Activated naive CD4-positive, alpha-beta T cell treated with anti-CD3 and anti-CD28 coated beads, Interleukin-2, amount 50 U/mL, for 16 hours (primary cell): ENCODE data around the gene RALGAPA2.

Experiments
- DNase-seq: peaks from one replicate; pipeline ENCODE4 v3.0.0-alpha.2; 2020

Gene RALGAPA2

DNA sequence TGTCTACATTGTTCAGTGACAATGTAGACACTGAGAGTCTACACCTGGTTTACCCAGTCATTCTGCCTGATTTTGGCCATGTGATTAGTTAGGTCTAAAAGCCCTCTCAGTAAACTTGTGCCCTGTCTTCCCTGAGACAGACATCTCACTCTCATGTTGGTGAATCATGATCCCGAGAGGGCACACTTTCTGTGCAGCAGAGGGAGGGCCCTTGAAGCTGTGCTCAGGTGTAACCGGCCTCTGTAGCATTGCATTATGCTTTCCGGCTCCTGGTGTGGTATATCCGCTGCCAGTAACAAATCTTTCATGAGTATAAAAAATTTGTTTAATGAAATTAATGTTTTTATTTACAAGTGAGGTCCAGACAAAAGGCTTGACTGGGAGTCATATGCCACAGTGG lies 85.0 kb downstream of the RALGAPA2 start:
- no peak for DNase-seq

DNA sequence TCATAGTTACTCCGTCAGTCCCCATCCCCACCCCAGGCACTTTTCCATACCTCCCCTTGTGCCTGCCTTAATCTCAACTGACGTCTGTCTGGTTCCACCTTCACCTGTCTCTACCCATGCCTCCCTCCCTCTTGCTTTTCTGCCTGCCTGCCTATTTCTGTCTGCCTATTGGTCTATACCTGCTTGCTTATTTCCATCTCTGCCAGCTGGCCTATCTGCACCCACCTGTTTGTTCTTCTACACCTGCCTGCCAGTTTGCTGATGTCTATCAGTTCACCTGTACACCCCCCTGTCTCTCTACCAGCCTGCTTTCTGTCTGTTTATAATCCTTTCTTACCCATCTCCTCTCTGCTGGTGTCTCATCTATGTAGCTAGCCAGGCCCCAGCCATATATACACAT lies 87.5 kb downstream of the RALGAPA2 start:
- DNase-seq, result no peak

DNA sequence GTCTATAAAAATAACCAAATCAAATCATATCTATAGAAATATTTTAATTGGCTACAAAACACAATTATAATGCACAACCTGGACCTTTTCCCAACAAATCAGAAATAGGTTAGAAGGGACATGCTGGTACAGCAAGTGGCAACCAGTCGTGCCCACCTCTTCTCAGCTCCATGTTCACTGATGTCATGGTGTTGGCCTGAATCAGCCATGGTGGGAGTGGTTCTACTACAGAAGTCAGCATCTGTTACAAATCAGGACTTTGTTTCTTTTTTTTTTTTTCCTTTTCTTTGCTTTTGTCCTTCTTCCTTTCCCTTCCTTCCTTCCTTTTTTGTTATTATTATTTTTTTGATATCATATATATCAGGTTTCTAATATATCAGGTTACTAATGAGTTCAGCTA lies 91.2 kb downstream of the RALGAPA2 start:
- no peak for DNase-seq

DNA sequence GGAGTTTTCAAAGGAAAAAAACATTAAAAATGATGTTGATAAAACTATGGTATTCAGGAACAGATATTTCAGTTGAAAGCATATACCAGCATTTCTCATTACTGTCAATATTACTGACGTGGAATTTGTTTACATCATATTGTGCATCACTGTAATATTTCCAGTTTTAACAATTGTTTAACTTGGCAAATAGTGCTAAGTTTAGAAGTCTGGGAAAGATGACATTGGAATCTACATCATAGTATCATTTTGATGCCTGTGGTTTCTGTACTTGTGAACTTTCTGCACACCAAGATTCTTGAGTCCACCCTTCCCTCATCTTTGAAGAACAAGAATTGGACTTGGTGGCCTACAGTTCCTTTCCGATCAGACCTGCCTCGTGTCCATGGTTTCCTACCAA lies 98.1 kb downstream of the RALGAPA2 start:
- no peak for DNase-seq

DNA sequence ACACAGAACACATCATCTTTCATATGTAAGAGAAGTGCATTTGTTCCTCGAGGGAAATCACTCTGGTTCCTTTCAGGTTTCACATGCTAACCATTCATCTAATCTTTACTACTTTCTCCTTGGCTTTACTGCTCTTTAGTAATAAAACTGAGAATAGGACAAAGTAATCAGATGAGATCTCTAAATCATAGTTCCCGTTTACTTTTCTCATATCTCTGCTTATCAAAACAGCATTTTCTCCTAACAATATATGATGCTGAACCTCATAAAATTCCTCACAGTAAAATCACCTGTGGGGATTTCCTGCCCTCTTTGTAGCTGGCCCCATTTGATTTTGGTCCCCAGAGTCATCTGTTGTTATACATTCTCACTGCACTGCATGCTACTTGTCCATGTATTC lies 100.2 kb downstream of the RALGAPA2 start:
- no peak for DNase-seq

DNA sequence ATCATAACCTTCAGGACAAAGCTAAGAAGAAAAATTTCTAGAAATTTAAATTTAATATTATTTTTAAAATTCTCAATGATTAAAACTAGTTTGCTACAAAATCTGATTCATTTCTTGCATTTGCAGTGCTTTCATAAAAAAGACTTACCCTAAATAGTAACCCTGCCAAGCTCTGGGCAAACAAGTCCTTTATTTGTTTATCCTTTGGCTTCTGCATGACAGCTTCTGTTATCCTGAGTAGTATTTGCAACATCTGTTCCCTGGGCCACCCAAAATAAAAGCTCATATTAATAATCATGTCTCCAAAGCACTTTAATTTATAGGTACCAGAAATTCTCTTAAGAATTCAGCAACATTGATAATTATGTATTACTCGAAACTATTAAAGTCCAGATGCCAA lies 101.3 kb downstream of the RALGAPA2 start:
- DNase-seq, result no peak

DNA sequence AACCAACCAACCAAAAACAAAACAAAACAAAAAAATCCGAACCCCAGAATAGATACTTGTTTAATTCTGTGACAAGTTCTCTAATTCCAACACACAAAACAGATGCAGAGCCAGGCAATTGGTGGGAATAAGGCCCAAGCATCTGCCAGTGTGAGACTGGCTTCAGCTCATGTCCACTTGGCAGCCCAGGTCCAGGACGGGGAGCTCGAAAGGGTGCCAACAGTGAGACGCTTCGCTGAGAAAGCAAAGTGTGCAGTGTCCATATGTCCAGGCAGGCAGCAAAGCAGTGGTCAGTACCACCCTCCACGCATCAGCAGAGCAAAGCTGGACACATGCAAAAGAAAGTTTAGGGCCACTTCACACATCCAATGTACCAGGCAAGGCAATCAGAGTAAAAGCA lies 102.9 kb downstream of the RALGAPA2 start:
- no peak for DNase-seq

DNA sequence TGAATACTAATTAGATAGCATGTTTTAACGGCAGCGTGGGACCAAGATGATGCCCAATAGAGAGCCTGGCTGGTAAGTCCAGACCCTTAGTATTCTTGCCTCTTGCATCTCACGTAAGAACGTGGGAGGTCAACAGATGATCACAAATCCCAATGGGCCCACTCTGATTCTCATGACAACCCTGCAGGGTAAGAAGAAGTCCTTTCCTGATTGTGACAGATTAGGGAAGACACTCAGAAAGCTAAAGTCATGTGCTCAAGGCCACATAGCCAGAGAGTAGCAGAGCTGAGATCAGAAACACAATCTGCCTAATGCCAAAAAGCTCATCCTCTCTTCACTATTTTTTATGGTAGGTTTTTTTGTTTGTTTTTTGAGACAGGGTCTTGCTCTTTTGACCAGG lies 103.8 kb downstream of the RALGAPA2 start:
- DNase-seq, result no peak

DNA sequence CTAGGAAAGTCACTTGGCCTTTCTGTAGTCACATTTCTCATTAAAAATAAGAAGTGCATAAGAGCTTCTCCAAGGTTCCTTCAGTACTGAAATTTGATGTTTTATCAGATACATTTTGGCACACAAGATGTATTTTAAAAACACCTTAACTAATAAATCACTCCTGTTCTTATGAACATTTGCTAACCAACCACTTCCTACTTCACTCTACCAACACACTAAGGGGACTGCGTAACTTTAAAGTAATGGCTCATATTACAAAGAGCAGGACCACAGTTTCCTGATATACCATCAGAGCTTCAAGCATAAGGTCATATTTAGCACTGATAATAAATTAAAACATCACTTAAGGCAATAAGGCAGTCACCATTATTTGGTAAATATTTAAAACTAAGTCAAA lies 104.4 kb downstream of the RALGAPA2 start:
- no peak for DNase-seq

DNA sequence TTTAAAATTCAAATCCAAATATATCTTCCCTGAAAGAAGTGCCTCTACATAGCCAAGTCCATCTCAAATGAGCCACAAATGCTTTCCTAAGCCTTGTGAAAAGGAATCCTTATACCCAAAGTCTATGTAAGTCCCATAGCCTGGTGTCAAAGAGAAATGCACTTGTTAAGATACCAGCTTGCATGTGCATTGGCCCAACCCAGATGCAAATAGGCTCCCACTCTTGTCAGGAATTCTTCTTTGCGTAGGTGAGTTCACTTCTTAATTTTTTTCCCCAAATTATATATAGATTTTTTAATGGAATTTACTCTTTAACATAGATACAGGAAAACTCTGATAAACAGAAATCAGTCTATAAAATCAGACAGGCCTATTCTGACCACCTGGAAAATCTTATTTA lies 105.6 kb downstream of the RALGAPA2 start:
- DNase-seq, result no peak

DNA sequence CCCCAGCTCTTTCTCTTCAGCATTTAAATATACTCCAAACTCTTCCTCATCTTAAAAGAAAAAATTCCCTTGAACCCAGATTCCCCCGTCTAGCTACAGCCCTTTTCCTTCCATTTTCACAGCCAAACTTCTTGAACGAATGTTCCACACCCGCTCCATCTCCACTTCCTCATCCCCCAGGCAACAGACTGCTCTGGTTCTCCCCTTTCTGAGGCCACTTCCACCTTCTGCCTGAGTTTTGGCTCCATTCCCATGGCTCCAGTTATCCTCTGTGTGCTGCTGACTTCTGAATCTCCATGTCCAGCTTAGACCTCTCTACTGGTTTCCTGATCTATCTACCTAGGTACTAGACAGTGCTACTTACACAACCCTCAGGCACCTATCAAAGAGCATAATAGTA lies 106.4 kb downstream of the RALGAPA2 start:
- DNase-seq, result no peak

DNA sequence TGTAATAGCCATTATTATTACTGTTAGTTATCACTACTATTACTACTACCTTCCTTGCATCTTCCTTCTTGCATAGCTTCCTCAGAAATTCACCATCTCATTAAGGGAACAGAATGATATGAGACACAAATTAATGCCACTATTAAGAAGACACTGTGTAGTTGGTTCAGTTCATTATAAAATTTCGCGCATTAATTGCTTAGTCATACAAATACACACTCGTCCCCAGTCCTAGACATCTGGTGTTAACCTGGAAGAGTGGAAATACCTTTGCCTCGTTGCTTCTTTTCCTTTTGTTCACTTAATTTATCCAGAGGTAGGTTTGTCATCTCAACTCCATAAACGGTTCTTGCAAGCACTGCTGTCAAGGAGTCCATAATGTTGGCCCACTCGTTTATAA lies 107.5 kb downstream of the RALGAPA2 start:
- DNase-seq, result no peak

DNA sequence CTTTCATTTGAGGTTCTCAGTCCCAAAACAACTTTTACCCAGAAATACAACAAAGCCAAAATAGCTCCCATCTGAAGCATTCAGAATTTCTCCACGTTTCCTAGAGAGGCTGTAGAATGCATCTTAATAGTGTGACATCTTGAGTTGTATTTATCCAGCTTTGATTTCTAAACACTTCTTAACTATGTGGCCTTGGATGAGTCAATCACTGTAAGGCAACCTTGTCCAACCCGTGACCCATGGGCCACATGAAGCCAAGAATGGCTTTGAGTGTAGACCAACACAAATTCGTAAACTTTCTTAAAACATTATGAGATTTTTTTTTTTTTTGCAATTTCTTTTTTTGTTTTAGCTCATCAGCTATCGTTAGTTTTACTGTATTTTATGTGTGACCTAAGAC lies 108.1 kb downstream of the RALGAPA2 start:
- no peak for DNase-seq

DNA sequence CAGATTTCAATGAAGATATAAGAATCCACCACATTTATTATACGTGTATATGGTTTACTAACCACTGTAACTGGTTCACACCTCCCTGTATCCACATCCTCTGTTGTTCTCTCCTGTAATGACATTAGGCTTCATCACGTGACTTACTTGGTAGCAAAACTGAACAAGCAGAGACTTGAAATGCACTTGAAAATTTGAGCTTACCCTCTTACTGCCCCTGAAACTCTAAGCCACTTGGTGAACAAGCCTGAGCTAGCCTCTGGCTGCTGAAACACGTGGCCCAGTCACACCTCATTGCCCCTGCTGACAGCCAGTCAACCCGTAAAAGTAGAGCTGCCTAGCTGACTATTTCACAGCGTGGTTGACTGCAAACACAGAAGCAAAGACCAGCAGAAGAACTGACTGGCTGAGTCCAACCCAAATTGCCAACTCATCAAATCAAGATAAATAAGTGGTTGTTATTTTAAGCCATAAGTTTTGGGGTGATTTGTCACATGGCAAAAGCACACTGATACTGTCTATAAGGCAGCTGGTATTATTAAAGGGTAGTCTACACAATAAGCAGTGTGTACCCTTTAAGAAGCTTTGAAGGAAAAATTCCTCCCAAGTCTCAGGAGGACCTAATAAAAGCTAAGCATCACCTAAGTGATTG lies 109.0 kb downstream of the RALGAPA2 start:
- DNase-seq, result no peak

DNA sequence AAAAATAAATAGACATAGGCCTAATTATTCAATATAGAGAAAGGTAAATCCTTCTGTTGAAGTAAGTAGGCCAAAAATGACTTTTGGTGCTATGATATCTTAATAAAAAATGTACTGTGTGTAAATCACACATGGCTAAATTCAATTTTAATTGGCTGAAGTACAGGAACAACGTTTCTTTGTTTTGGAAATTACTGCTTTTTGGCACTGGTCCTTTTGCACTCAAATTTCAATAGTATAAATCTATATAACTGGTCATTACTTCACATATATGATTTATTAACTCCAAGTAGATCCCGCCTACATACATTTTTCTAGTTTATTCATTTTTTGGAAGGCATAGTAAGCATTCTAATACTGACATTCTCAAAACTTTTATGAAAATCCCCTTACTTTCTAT lies 114.5 kb downstream of the RALGAPA2 start:
- no peak for DNase-seq

DNA sequence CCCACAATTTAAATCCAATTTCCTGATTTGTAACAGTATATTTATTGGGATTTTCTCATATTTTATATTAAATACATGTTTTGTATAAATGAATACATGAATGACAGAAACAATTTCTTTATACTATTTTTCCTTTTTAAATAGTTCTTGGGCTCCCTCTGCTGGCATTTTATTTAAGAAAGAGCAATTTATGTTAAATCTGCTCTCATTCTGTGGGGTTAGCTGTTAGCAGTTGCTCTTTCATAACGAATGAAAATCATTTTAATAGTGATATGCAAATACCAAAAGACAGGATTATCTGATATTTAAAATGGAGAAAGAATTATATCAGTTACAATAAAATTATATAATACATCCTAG lies 118.3 kb downstream of the RALGAPA2 start:
- DNase-seq, result no peak

DNA sequence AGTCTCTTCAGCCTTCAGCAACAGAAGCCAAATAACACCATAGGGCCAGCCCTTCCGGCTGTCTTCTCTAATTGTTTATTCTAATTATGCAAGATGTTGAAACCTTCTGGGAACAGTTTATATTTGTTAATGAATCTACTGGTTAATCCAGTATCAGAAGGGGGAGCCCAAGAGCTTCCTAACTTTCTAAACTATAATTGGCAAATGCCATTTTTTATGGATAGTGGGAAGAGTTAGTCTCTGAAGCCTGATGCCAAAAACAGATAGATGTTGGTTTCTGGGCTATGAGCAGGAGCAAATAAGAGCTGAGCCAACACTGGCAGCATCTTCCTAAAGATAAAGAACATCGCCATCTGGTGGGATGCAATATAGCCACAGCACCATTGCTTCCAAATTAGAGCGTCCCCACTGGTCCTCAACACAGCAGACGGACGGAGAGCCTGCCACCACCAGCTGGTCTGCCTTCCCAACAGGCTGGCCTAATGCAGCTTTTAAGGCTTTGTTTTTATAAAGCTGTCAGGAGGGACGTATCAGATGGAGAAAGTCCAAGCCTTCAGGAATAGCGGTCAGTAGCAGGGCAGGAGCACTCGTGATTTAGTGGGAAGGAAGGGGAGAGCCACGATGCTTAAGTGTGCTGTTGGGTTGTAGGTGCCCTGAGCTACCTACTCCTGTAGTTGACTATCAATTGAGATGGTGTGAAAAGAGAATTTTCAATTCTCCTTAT lies 118.8 kb downstream of the RALGAPA2 start:
- DNase-seq, result no peak

DNA sequence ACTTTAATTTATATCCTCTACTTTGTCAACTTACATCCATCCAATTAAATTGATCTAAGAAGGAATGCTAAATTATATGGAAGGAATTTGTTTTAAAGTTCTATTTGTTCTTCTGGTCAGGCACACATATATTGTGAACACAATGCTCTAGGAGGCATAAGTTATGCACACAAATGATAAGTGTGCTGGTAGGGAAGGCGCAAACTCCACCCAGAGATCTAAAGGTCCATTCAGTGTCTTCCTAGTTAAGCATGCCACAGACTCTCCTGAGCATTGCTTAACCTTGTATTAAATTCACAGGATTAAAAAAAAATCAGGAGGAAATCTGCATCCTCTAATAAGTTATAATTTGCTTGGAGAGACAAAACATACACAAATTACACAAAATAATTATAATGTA lies 127.3 kb downstream of the RALGAPA2 start:
- DNase-seq, result no peak

DNA sequence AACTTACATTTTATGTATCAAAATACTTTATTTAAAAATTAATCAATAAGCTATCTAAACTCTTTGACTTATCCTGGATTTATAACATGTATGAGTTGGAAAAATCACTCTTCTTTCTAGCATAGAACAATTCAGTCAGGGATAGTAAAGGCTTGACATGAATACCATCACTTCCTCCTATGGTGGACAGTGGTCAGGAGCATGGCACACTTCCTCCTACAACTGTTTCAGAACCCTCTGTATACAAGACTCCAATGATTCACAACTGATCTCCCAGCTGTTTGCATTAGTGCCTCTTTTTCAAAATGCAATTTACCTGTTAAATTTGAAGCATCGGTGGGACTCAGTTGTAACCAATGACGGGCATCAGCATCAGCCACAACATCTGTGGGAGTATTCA lies 129.7 kb downstream of the RALGAPA2 start:
- no peak for DNase-seq

DNA sequence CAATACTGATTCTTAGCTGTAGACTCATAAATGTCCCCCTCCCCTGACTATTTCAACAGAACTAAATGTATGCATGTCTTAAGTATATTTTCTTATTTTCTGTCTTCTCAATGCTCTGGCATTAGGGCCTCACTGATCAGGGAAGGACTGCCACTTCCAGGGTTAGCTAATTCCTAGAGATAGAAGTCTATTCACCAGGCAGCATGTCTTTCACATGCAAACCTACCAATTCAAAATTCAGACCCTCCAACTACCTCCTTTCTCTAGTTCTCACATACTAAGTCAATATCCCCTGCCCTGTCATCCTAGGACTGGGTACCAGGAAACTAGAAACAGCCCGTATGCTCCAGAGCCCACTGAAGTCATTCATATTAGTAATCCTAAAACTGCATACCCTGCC lies 132.3 kb downstream of the RALGAPA2 start:
- no peak for DNase-seq

DNA sequence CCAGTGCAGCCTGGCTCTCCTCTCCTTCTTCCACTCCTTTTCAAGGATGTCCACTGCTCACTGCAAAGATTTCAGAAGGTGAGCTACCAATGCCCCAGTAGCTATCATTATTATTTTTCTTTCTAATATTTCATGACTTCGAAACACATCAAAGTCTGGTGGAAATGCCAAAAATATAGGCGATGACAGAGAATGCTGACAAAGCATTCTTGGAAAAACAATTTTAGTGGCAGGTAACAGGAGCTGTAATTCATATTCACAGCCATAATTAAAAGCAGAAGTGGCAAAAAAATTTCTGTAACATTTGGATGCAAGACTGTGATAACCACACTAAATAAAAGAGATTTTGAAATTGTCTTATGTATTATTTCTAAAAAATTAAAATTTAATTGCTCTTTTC lies 133.6 kb downstream of the RALGAPA2 start:
- no peak for DNase-seq

DNA sequence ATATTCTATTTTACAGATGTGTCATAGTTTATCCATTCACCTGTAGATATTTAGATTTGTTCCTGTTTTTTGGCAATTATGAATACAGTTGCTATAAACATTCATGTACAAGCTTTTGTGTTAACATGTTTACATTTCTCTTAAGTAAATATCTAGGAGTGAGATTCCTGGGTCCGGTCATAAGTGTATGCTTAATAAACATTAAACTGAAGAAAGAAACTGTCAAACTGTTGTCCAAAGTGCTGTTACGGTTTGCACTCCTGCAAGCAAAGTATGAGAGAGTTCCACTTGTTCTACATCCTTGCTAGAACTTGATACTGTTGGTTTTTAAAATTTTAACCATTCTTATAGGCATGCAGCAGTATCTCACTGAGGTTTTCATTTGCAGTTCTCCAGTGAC lies 138.6 kb downstream of the RALGAPA2 start:
- DNase-seq, result no peak

DNA sequence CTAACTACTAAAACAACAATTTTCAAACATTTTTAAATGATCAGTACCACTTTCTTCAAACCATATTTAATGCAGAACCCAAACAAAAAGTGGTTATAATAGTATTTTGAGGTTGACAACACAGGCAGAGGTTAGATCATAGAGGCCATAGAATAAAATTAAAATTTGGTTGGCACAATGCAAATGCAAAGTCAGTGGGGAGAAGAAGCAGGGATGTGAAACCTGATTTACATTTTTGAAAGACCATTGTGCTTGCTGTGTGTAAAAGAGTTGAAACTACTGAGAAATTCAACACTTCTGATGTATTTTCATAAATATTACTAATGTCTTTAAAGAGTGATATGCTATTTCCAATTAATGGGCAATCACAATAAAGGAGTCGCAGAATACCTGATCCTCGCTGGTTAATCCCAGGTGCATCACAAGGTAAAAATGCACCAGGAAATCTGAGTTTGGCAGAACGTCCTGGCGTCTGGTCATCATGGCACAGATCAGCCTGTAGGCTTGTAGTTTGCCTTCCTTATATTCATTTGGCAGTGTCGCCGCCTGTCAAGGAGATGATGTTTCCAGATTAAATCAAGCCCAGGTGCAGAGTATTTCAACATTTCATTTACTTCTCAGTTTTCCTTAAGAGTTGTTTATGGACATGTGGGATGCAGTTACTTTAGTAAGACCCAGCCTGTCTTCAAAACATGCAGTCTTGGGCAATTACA lies 141.2 kb downstream of the RALGAPA2 start:
- DNase-seq, result no peak

DNA sequence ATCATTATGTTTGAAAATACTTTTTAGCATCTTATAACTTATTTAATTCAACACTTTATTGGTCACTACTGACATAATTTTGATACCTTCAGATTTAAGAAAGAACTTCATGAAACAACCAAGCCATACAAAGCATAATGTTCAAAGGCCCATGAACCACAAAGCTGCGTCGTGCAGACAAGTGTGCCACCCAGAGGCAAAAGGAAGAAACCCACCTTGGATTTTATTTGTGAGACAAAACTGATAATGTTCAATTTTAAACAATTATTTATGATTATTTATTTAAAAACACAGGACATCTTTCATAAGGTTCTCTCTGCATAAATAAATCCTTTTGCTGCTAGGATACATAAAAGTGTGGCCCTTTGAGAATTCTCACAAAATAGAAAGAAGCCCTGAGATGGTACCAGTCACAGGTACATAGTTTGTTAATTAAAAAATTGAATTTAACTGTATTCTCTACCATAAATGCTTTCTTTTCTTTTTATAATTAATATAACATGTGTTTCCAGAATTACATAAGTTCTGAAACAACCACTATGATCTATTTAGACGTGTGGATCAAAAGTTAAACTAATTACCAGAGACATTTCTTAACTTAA lies 143.7 kb downstream of the RALGAPA2 start:
- DNase-seq, result no peak
